Right lobe of liver (tissue), 6 donors: ENCODE measurements around the gene SNAP47. TPM values are rescaled to one million over a fixed set of nuclear protein-coding genes. Genes with fewer than 3 reads are reported as not detected.

Experiments used
- ATAC-seq, 4 donors: fragments of 200-7000 bp; cut with Tn5 transposase; one replicate each; pipeline ENCODE4 v1.9.1; 2020; ENCODE audit warnings: mild to moderate bottlenecking in 4 of 4, moderate library complexity in 4 of 4
- DNase-seq, 3 donors: peaks; one replicate each; pipeline ENCODE4 v3.0.0-alpha.2; 2020
- H3K27ac ChIP-seq, 3 donors: fragments of 200-600 bp; one replicate each; pipeline ENCODE4 v1.8.0; 2022
- H3K27me3 ChIP-seq, 2 donors: fragments of 200-600 bp; one replicate each; pipeline ENCODE4 v1.8.0; 2022
- H3K36me3 ChIP-seq, 4 donors: fragments of 200-600 bp; sonication (generic) in 1 of 4; one replicate each; pipeline versions ENCODE4 v1.5.1 to v1.8.0; 2017 to 2022; ENCODE audit warnings: control low read depth in 1 of 4
- H3K4me1 ChIP-seq, 4 donors: fragments of 200-600 bp; sonication (generic) in 1 of 4; one replicate each; pipeline versions ENCODE4 v1.5.1 to v1.8.0; 2017 to 2022; ENCODE audit warnings: control low read depth in 1 of 4
- H3K4me3 ChIP-seq, 3 donors: fragments of 200-600 bp; one replicate each; pipeline ENCODE4 v1.8.0; 2022
- H3K9me3 ChIP-seq, 4 donors: fragments of 200-600 bp; sonication (generic) in 1 of 4; one replicate each; pipeline versions ENCODE4 v1.5.1 to v1.8.0; 2017 to 2022; ENCODE audit warnings: control low read depth in 1 of 4
- POLR2A ChIP-seq: fragments of 450-650 bp; IDR thresholded peaks from one replicate; pipeline ENCODE4 v1.6.1; 2017; ENCODE audit warnings: antibody characterized with exemption, mild to moderate bottlenecking
- WGBS: methylation state at CpG from one replicate; pipeline ENCODE4 v1.1.6; 2018; ENCODE audit warnings: low coverage, low lambda C conversion rate; ENCODE audit not compliant: insufficient coverage; ENCODE audit errors: missing lambda C conversion rate; 5-methylcytosine and 5-hydroxymethylcytosine counted together
- intact Hi-C, 2 donors: fragments of 100-400 bp; cut with DNase I; formaldehyde crosslinking; loops; one replicate each; pipeline versions ENCODE4 v1.11.2 to v1.14.1; 2022
- total RNA-seq, 6 experiments: library from RNA; depleted of rRNA in 2 of 6; stranded (reverse); fragments of >200 nt in 2 of 6; fragmentation: NEBNext Ultra II Directional in 3 of 6; extraction: Animal tissue kit (Norgen Biotek cat#: 25700) in 3 of 6; gene quantifications; one replicate each; pipeline versions ENCODE4 v1.1.0 to v1.2.4, GENCODE V29; 2016 to 2023
- TF ChIP-seq, protein P1 (sequence below), 4 donors: fragments of 200-600 bp in 3 of 4; fragments of 450-650 bp in 1 of 4; IDR thresholded peaks; one replicate each; pipeline versions ENCODE4 v1.5.1 to v1.8.0; 2016 to 2022; ENCODE audit warnings: antibody characterized with exemption in 4 of 4, mild to moderate bottlenecking in 2 of 4
- donor health status: DM: no; HTN: yes; CAD: no.
- donor health status: DM: no; HTN: no; CAD: no.
- donor health status: DM: no; HTN: no; CAD: no.
- donor health status: DM: no; HTN: yes; CAD: no.
- donor health status: DM: no; HTN: yes; CAD: no.

SNAP47 gene
- total RNA-seq, 6 experiments from 2014 or later = 15.2 to 32.5 (median 24.8) TPM

DNA sequence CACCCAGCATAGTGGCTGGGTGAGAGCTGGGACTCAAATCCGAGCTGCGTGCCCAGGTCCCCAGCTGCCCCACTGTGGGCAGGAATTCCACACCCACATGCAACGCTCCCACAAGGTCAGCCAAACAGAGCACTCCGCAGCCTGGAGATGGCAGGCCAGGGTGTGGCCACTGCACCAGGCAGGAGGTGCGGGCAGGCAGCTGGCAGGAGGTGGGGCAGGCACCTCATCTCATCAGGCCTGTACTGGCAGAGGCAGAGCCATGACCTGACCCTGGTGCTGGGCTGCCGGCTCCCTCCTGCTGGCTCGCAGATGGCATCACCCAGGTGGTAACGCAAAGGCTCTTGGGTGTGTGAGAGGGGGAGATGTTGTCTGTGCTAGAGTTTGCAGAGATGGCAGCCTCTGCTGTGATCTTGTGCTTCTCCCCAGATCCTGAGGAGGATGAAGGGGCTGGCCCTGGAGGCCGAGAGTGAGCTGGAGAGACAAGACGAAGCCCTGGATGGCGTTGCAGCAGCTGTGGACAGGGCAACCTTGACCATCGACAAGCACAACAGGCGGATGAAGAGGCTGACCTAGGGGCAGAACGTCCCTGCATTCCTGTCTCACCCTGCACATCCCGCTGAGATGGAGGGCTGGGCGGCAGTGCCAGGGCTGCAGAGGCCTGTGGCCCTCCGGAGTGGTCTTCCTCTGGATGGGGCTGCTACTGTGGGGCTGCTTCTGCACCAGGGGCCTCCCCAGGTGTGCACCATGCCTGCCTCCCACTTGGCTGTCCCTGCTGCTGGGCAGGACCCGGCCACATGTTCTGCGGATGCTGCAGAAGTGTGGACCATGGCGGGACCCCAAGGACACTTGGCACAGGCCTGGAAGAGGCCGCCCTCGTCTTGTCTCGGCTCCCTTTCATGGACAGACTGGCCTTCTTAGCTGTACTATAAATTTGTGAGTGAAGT, 45.1 kb downstream of the SNAP47 start:
- H3K4me1 ChIP-seq = no peaks in the 10 kb centered on the region

DNA sequence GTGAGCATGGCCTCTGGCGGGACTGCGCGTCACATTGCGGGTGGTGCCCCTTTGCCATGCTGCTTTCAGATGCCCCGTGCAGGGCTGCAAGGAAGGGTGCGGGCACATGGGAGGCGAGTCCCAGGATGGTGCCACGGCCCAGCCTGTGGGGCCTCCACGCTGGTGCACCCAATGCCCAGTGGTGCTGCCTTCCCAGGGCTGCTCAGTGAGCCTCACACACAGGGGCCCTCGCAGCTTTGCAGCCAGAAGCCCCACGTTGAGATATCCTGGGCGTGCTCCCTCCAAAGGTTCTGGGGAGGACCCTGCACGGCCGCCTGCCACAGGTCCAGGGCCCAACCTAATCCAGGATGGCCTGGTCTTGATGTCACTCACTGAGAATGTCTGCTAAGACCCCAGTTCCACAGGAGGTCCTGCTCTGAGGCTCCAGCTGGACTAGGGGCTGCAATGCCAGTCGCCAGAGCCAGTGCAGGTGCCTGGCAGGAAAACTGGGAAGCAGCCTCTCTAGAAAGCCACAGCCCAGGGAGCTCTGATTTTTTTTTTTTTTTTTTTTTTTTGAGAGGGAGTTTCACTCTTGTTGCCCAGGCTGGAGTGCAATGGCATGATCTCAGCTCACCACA, 46.2 kb downstream of the SNAP47 start:
- DNase-seq (peak in 1 of 3 donors; percentile 41), ATAC-seq (peak in 1 of 4 donors; percentile 28)
- Histone ChIP-seq H3K4me3 (no peak overlapping the region), H3K4me1 (peaks cover 0 to 2% (median 0%) of the 10 kb centered on the region in 4 donors), H3K36me3 (no peaks in the 10 kb centered on the region), H3K27me3 (no peaks in the 10 kb centered on the region), H3K27ac (no peak overlapping the region), H3K9me3 (no peaks in the 10 kb centered on the region)
- 100% methylated on average over 1 of the region's 15 CpGs for WGBS
- intact Hi-C loops = no loop called here
- TF ChIP-seq, protein P1, sequence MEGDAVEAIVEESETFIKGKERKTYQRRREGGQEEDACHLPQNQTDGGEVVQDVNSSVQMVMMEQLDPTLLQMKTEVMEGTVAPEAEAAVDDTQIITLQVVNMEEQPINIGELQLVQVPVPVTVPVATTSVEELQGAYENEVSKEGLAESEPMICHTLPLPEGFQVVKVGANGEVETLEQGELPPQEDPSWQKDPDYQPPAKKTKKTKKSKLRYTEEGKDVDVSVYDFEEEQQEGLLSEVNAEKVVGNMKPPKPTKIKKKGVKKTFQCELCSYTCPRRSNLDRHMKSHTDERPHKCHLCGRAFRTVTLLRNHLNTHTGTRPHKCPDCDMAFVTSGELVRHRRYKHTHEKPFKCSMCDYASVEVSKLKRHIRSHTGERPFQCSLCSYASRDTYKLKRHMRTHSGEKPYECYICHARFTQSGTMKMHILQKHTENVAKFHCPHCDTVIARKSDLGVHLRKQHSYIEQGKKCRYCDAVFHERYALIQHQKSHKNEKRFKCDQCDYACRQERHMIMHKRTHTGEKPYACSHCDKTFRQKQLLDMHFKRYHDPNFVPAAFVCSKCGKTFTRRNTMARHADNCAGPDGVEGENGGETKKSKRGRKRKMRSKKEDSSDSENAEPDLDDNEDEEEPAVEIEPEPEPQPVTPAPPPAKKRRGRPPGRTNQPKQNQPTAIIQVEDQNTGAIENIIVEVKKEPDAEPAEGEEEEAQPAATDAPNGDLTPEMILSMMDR (IDR thresholded peaks at IDR 0.05) = no peak
- no peak for TF ChIP-seq POLR2A

More for the DNA sequence above, 45.1 kb downstream of the SNAP47 start:
- Histone ChIP-seq H3K4me3 (no peak overlapping the region), H3K27ac (no peak overlapping the region), H3K9me3 (no peaks in the 10 kb centered on the region), H3K27me3 (no peaks in the 10 kb centered on the region), H3K36me3 (peaks cover 0 to 5% (median 0%) of the 10 kb centered on the region in 4 donors)
- DNase-seq (peak in 2 of 3 donors; percentile 36 to 37), ATAC-seq (peak in 2 of 4 donors; percentile 9 to 16)
- intact Hi-C loops = no loop called here
- 86% methylated on average over 4 of the region's 23 CpGs for WGBS
- TF ChIP-seq POLR2A = no peak
- TF ChIP-seq, protein P1 (IDR thresholded peaks at IDR 0.05) = no peak

DNA sequence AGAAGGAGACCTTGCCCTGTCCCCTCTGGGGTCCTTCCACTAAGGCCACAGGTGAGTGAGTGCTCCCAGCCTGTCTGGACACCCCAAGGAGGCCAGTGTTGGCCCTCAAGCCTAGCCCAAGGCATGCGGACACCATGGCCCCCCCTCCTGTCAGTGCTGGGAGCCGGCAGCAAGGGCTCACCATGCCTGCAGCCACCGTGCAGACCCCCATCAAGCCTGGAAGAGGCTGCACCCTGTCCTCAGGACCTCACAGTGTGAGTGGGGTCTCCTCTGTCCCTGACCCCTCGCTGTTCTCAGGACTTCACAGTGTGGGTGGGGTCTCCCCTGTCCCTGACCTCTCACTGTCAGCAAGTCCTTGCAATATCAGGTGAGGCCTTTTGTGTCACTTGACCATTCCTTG, 47.0 kb downstream of the SNAP47 start:
- Histone ChIP-seq H3K36me3 (no peaks in the 10 kb centered on the region), H3K4me1 (peaks cover 0 to 10% (median 2%) of the 10 kb centered on the region in 4 donors), H3K9me3 (no peaks in the 10 kb centered on the region), H3K4me3 (no peak overlapping the region), H3K27ac (no peak overlapping the region), H3K27me3 (no peaks in the 10 kb centered on the region)
- ATAC-seq (no peak), DNase-seq (peak in 2 of 3 donors; percentile 5 to 28)
- TF ChIP-seq, protein P1 (IDR thresholded peaks at IDR 0.05) = no peak
- TF ChIP-seq POLR2A = no peak
- intact Hi-C loops = no loop called here
- 83% methylated on average over 1 of the region's 4 CpGs for WGBS

DNA sequence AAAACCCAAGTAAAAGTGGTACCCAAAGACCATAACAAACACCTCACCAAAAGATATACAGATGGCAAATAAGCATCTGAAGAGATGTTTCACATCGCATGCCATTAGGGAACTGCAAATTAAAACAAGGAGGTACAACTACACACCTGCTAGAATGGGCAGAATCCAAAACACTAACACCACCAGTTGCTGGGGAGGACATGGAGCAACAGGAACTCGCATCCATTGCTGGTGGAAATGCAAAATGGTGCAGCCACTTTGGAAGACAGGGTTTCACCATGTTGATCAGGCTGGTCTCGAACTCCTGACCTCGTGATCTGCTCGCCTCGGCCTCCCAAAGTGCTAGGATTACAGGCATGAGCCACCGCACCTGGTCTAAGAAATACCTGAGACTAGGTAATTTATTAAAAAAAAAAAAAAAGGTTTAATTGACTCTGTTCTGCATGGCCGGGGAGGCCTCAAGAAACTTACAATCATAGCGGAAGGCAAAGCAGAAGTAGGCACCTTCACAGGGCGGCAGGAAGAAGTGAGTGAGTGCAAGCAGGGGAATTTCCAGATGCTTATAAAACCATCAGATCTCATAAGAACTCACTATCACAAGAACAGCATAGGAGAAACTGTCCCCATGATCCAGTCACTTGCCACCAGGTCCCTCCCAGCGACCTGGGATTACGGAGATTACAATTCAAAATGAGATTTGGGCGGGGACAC, 50.0 kb downstream of the SNAP47 start:
- Histone ChIP-seq H3K4me1 (peaks cover 0 to 12% (median 5%) of the 10 kb centered on the region in 4 donors), H3K27me3 (no peaks in the 10 kb centered on the region), H3K9me3 (no peaks in the 10 kb centered on the region), H3K27ac (no peak overlapping the region), H3K4me3 (no peak overlapping the region), H3K36me3 (no peaks in the 10 kb centered on the region)
- peak in 1 of 3 donors; percentile 11 for DNase-seq
- 87% methylated on average over 10 of the region's 13 CpGs for WGBS
- intact Hi-C loops = no loop called here
- no peak for TF ChIP-seq POLR2A
- TF ChIP-seq, protein P1 (IDR thresholded peaks at IDR 0.05) = no peak
- ATAC-seq = no peak
